HG03571 (cell line): ENCODE results near the gene USP24.
"Not testable (repeated sequence)": the region's sequence is repeated elsewhere in the genome, so short reads cannot be mapped to it uniquely, and the experiment has no call there.

Experiments
- ATAC-seq: cut with Tn5 transposase; IDR thresholded peaks from one replicate; pipeline ENCODE4 v1.9.1; 2021; ENCODE audit not compliant: unreplicated experiment

Gene USP24

DNA sequence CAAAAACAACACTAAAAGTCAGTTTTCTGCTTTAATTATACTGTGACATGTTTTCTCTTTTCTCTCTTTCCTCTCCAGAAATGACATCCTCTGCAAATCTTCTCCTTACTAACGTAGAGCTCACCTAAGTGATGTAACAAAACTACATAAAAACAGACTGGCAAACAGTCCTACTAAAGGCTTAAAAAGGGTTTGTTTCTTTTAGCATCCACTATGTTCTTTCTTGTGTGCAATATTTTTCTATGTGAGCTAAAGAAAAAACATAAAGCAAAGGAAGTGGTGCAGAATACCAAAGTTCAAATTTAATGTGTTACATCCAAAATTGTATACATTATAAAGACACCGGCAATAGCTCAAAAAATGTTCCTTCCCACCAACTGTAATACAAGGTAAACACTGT lies 14.5 kb downstream of the USP24 start:
- ATAC-seq, result no peak

DNA sequence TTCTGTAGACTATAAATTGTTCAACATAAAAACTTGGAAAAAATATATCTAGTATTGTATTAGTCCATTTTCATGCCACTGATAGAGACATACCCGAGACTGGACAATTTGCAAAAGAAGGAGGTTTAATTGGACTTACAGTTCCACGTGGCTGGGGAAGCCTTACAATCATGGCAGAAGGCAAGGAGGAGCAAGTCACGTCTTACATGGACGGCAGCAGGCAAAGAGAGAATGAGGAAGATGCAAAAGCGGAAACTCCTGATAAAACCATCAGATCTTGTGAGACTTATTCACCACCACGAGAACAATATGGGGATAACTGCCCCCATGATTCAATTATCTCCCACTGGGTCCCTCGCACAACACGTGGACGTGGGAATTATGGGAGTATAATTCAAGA lies 15.4 kb downstream of the USP24 start:
- ATAC-seq, result not testable (repeated sequence)

DNA sequence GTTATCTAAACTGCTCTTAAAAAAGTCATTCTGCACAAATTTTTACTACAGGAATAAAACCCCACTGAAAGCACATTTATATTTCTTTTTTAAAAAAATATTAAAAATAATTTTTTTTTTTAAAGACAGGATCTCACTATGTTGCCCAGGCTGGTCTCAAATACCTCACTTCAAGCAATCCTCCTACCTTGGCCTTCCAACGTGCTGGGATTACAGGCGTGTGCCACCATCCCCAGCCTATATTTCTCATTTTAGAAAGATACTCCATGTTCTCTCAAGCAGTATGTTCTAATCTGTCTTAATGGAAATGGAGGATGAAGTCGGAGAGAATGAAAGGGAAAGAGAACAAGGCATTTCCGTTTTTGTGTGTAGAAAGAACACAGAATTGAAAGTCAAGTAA lies 17.1 kb downstream of the USP24 start:
- no peak for ATAC-seq

DNA sequence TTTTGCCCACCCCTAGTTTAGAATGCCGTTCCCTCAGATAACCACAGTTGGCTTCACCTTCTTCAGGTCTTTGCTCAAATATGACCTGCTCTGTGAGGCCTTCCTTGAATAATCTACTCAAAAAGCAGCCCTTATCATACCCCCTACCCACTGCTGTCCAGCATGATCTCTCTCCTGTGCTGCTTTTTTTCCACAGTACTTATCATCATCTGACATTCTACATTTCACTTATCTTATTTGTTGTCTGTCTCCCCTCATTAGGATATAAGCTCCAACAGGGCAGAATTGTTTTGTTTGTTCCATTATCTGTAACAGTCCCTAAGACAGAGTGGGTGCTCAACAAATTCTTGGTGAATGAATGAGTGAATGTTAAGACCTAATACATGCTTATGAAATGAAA lies 18.1 kb downstream of the USP24 start:
- ATAC-seq, result no peak

DNA sequence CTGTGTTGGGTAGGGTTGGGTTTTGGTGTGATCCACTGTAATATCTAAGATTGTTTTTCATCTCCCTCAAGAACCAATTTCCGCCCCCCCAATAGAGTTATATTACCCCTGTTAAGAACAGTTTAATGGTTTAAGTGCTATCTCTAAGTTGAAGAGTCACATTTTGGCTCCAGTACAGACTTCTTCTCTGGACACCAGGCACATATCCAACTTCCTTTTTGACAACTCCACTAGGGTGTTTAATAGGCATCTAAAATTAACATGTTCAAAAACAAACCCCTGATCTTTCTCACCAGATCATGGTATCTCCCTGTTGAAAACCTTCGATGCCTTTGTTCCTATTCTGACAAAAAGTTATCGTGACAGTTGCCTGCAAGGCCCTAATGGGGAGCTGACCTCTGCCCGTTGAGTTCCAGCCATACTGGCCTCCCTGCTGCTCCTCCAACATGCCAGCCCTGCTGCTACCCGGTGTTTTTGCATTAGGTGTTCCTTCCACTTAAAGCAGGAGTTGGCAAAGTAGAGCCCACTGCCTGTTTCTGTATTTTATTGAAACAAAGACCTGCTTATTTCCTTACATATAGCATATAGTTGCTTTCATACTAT lies 18.6 kb downstream of the USP24 start:
- no peak for ATAC-seq

DNA sequence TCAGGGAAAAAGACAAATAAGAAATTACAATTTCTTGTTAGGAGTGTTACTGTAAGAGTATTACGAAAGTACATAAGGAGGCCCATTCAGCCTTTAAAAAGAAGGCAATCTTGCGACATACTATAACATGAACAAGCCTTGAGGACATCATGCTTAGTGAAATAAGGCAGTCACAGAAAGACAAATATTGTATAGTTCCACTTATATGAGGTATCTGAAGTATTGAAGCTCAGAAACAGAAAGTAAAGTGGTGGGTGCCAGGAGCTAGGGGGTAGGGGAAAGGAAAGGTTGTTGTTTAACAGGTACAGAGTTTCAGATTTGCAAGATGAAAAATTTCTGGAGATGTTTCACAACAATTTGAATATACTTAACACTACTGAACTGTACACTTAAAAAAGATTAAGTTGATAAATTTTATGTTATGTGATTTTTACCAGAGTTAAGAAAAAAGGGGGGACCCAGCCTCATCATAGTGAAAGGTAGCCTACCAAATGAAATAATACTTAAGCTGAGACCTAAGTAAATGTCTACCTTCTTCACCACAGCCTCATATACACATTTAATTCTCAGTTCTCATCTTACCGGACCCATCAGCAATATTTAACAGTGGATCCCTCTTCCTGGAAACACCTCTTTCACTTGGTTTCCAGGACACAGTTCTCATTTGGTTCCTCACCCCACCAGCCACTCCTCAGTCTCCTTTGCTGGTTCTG lies 19.5 kb downstream of the USP24 start:
- ATAC-seq, result peak; percentile 72

DNA sequence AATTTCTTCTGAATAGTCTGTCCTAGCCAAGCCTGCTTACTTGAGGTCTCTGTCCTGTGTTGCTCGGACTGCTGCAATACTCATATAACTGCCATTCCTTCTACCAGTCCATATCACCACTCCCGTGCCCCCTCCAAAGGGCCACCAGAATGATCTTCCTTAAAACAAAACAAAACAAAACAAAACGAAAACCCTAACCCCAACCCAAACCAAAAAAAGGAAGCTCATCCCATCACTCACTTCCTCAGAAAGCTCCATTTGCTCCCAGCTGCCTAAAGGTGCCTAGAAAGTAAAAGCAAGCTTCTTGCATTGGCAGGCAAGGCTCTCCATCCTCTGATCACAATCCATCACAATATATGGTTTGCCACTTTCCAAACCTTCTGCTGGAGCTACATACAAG lies 20.3 kb downstream of the USP24 start:
- no peak for ATAC-seq

DNA sequence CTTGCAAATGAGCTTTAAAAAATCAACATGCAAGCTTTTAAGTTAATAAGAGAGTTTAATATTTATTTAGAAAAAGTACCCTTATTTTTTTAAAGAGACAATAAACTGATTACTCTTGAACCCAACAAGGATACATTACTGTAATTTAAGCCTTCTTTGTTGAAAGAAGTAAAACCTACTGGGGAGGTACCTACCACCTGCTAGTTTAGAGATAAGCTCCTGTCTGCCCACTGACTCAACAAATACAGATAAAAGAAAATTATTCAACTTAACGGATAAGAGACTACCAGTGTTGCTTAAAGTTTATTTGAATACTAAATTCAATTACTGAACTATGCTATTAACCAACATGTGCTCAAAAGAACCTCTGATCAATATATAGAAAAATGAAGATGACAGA lies 23.1 kb downstream of the USP24 start:
- ATAC-seq, result no peak

DNA sequence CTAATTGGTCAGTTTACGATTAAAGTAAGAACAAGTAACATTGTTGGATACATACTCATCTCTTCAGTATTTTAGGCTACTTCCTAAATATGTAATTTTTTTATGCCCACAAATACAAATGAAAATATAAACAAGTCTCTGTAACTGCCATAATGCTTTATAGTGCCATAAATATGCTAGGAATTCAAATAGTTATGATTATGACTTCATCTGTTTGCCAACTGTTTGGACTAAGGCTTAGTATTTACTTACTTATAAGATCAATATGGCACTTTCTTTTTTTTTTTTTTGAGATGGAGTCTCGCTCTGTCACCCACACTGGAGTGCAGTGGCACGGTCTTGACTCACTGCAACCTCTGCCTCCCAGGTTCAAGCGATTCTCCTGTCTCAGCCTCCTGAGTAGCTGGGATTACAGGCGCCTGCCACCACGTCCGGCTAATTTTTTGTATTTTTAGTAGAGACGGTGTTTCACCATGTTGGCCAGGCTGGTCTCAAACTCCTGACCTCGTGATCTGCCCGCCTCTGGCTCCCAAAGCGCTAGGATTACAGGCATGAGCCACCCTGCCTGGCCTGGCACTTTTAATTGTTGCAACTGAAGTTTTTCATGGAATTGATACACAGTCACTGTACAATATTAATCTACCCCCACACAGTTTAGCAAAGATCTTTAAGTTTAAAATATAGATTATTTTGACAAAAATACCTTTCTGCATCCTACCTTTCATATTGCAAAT lies 23.8 kb downstream of the USP24 start:
- not testable (repeated sequence) for ATAC-seq

DNA sequence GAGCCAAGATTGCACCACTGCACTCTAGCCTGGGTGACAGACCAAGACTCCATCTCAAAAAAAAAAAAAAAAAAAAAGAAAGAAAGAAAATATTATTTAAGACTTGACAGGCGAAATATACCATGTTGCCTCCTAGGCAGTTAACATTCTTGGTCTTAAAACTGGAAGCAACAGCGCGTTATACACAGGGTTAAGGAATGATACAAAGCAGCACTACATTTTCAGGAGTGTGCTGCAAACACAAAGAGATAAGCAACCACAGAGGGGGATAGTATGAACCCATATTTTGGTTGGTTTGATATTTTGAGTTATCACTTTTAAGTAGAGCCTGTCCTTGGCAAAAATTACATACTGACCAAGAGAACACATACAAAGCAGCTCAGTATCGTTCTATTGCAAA lies 25.1 kb downstream of the USP24 start:
- ATAC-seq, result no peak

DNA sequence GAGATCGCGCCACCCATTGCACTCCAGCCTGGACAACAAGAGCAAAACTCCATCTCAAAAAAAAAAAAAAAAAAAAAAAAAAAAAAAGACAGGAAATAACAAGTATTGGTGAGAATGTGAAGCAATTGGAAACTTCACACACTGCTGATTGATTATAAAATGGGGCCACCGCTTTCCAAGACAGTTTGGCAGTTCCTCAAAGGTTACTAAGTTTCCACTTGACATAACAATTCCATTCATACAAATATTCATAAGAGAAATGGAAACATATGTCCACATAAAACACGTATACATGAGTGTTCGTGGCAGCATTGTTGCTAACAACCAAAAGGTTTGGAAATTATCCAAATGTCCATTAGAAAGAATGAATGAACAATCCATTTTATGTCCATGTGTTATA lies 26.3 kb downstream of the USP24 start:
- no peak for ATAC-seq

DNA sequence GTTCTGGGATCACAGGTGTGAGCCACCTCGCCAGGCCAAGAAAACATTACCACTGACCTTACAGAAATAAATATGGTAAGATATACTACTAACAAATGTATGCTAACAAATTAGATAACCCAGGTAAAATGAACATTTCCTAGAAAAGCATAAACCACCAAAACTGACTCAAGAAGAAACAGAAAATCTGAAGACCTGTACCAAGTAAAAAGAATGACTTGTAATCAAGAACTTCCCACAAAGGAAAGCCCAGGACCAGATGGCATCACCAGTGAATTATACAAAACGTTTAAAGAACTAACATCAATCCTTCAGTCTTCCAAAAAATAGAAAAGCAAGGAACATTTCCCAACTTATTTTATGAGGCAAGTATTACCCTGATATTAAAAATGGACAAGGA lies 29.3 kb downstream of the USP24 start:
- no peak for ATAC-seq

DNA sequence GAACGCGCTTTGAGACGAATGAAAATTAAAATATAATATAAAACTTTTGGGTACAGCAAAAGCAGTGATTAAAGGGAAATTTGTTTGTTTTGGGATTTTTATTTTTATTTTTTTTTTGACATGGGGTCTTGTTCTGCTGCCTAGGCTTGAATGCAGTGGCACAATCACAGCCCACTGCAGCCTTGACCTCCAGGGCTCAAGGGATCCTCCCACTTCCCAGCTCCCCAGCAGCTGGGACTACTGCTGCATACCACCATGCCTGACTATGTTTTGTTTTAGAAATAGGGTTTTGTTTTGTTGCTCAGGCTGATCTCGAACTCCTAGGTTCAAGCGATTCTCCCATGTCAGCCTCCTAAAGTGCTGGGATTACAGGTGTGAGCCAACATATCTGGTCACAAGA lies 30.3 kb downstream of the USP24 start:
- no peak for ATAC-seq

DNA sequence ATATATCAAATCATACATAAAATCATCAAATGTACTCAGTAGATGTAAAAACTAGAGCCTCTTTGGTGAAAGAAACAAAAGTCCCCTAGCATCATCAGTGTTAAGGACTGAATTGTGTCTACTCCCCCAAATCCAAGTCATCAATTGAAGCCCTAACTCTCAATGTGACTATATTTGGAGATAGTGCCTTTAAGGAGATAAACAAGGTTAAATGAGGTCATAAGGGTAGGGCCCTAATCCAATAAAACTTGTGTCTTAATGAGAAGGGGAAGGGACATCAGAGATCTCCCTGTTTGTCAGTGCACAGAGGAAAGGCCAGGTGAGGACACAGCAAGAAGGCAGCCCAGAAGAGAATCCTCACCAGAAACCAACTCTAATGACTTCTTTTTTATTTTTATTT lies 33.5 kb downstream of the USP24 start:
- ATAC-seq, result no peak

DNA sequence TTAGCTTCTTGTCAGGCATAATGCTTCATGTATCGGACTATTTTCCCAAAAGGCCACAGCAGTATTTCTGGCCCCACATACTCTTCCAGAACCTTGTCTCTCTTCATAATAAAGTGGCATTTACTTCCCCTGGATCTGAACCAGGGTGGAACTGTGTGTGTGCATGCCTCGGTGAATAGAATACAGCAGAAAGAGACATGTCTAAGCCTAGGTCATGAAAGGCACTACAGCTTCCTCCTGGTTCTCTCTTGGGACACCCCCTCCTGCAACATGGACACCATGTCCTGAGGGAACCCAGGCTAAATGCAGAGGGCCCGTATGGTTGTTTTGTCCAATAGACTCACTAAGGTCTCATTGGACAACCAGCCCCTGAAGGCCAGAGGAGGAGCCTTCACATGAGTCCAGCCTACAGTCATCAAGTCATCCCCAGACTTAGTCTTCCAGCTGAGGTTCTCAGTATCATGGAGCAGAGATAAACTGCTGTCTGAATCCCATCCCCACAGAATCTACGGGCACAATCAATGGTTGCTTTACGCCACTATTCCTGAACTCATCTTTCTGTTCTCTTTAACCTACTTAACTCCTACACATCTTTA lies 35.0 kb downstream of the USP24 start:
- ATAC-seq, result no peak

DNA sequence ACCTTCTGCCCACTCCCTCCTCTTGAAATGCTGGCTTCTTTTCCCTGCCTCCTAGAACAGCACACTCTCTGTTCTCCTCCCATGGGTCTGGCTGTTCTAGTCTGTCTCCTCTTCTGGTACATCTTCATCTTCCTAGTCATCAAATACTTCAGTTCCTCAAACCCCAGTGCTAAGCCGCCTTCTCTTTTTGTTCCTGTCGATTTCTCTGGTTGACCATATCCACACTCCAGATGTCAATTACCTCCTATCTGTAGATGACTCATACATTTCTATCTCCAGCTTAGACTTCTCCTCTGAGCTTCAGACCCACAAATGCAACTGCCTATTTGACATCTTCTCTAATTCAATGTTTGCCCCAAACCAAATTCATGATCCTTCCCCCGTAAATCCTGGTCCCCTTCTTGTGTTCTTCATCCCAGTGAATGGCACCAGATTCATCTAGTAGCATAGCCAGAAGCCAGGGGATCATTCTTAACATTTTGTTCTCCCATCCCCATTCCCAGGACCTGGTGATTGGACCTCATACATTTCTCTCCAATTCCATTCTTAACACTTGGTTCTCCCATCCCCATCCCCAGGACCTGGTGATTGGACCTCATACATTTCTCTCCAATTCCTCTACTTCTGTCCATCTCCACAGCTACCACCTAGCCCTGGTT lies 35.9 kb downstream of the USP24 start:
- ATAC-seq, result no peak

DNA sequence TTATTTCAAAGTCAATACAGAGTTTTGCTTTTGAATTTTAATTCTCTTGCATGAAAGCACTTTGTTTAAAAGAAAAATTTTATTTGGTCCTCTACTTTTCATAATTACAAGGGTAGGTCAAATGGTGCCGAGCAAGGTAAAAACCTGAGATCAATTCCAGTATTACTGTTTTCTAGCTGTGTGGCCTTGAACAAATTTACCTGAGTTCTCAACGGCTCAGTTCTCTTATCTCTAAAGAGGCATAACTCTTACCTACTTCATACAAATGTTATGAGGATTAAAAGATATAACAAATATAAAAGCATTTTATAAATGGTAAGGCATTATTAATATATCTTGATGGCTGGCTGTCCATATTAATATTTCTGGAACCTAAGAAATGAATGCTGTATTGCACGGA lies 42.5 kb downstream of the USP24 start:
- ATAC-seq, result no peak

DNA sequence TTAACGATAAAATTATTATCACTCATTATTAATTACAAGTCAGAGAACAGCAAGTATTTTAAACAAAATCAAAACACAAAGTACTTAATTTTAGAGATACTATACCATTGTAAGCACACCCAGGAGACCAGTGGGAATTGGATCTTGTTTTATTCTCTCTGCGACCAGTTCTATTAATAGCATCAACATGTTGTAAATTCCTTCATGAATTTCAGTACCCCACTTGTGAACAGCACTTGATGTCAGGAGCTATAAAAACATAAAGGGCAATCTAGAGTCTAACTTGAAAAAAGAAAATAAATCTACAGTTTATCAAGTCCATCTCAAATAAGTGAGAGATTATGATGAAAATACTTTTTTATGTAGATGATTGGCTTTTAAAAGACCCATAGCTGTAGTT lies 42.9 kb downstream of the USP24 start:
- no peak for ATAC-seq

DNA sequence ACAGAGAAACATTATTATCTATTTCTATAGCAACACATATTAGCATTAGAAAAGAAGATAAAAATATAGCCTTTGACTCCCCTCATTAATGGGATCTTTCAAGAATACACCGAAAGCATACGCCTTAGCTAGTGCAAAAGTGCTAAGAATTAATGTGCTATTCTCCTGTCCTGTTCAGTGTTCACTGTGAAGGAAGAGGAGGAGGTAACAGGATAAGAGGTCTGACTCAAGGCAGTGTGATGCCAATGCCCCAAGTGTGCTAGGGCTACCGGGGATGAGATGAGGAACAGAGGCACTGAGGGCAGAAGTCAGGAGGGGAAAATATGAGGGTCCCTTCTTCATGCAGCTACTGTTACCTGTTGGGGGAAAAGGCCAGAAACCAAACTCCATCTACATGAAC lies 43.5 kb downstream of the USP24 start:
- no peak for ATAC-seq

DNA sequence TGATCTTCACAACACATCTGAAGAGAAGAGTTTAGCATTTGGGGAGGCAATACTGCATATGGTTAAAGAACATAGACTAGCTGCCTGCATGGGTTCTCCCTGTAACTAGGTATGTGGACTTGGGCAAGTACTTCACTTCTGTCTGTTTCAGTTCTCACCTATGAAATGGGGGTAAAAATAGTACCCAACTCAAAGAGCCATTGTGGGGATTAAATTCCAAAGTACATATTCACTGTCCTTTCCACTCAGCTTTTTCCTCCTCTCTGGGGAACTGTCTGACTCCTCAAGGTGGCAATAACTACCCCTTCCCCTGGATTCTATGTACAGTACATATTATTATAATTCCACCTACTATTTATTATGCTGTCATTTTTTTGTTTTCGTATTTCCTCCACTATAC lies 44.7 kb downstream of the USP24 start:
- no peak for ATAC-seq

DNA sequence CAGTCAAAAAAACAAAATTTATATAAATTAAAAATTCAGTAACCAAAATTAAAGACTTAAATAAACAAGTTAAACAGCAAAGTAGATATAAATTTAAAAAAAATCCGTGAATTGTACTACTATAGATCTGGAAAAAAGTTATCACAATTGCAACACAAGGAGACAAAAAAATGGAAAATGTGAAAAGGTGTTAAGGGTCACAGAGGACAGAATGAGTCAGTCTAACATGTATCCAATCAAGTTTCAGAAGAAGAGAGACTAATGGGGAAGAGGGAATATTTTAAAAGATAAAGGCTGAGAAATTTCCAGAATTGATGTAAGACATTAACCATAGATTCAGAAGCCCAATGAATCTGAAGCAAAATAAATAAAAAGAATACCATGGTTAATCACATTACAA lies 46.0 kb downstream of the USP24 start:
- ATAC-seq, result no peak

DNA sequence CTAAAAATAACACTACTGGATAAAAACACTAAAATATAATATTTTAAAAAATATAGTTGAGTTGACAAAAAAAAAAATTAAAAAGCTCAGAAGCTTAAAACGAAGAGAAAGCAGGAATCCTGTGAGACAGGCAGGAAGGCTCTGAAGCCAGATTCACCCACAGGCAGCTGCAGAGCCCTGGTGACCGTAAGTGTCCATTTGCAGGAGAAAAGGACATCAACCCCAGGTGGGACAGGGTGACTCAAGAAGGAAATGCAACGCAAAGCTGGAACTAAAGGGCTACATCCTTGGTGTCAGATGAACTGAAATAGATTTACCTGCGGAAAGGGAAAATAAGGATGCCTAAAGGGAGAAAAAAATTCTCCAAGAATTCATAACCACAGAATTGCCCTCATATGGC lies 46.8 kb downstream of the USP24 start:
- ATAC-seq, result no peak
